Raji (cell line): ENCODE data around the gene SREBF2.

ENCODE experiments used
- POLR2A ChIP-seq: IDR thresholded peaks from 2 replicates; pipeline ENCODE4 v1.6.1; 2011; ENCODE audit warnings: low read depth, low read length, control low read depth; ENCODE audit not compliant: insufficient read depth

SREBF2 gene

DNA sequence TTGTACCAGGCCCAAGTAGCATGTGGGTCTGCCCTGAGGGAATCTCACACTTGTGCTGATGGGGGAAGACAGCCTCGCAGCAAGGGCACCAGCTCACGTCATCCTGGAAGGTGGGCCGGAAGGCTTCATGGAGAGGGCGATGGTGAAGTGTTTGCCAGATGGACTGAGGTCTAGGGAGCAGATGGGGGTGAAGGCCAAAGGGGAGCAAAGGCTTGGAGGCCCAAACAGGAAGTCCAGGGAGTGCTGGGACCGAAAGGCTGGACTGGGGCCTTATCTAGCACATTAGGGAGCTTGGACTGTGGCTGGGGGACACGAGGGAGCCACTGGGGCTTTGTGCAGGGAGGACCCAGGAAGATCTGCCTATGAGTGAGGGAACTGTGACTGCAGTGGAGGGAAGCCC, 94.9 kb downstream of the SREBF2 start:
- peak; percentile 34; the same call in 1 of the 2 replicates for TF ChIP-seq POLR2A

DNA sequence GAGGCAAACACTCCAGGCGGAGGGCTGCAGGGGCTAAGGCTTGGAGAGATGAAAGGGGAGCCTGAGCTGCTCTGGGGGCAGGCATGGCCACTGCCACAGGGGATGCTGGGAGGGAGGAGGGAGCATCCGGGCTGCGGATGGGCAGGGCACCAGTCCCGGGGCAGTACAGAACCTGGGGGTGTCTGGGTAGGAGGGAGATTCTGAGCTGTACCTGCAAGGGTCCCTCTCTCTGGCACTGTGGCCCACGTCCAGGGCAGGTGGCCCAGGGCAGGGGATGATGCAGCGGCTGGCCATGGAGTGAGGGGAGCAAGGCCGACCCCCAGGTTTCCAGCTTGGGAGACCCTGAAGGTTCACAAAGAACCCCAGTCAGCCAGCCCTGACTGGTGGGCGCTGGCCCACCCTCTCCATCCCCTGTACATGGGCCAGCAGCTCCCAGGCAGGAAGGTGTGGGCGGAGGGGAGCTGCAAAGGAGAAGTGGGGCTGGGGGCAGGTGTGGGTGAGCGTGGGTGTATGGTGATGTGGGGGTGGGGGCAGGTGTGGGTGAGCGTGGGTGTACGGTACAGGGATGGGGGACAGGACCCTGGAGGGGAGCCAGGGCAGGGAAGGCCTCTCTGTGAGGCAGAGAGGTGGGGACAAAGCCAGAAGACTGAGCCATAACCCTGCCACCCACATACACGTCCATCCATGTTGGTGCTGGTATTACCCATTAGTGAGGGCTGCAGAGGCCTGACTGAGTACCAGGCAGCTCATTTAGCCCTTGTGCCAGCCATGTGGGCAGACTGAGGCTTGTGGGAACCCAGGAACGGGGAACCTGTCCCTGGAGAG, 95.9 kb downstream of the SREBF2 start:
- TF ChIP-seq POLR2A: peak; percentile 33; the same call in 1 of the 2 replicates

DNA sequence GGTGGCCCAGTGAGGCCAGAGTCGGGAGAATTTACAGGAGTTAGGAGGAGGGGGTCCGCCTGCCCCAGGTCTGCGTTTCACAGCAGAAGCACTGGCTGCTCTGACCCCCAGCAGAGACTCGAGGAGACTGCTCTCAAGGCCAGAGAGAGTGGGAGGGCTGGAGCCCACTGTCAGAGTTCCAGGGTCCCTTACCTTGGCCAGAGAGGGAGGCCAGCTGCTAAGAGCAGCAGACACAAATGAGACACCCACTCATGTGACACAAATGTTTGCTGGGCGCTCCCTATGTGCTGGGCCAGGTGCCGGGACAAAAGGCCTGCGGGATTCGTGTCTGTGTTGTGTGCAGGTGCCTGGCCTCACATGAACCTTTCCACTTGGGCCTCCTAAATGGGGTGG, 96.5 kb downstream of the SREBF2 start:
- no peak for TF ChIP-seq POLR2A

DNA sequence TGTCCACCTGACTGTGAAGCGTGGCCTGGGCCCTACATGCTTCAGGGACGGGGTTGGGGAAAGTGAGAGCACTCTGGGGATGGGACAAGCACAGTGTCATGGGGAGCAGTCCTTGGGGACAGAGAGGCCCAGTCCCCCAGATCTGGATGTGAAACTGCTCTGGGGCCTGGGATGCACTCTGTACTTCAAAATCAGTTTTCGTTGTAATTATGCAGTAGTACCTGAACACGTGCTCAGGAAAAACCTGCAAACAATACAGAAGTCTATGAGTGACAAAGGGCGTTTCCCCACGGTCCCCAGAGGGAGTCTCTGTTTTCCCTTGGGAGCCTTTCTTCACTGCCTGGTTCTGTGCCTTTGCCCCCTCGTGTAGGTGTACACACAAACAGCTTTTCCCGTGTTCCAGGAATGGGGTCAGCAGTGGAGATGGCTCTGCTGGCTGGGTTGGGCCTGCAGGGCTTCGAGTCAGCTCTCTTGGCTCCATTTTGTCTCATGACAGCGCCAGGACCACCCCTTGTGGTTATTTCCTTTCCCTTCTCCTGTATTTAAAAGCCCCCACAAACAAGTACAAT, 98.9 kb downstream of the SREBF2 start:
- peak; percentile 20 for TF ChIP-seq POLR2A

DNA sequence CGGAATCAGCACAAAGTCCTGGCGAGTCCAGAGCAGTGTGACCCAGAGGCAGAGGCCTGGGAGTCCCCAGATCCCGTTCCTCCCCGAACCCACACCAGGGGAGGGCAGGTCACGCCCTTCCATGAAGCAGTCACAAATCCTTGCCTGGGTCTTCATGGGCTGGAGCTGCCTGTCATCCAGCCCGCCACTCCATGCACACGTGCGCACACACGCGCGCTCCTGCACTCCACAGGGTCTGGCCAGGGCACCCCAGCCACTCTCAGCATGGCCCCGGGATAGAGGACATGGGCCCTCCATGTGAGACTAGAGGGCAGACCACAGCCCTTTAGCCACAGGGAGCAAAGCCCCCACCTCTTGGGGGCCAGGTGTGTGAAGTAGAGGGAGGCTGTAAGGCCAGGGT, 99.4 kb downstream of the SREBF2 start:
- peak; percentile 15; the same call in 1 of the 2 replicates for TF ChIP-seq POLR2A

DNA sequence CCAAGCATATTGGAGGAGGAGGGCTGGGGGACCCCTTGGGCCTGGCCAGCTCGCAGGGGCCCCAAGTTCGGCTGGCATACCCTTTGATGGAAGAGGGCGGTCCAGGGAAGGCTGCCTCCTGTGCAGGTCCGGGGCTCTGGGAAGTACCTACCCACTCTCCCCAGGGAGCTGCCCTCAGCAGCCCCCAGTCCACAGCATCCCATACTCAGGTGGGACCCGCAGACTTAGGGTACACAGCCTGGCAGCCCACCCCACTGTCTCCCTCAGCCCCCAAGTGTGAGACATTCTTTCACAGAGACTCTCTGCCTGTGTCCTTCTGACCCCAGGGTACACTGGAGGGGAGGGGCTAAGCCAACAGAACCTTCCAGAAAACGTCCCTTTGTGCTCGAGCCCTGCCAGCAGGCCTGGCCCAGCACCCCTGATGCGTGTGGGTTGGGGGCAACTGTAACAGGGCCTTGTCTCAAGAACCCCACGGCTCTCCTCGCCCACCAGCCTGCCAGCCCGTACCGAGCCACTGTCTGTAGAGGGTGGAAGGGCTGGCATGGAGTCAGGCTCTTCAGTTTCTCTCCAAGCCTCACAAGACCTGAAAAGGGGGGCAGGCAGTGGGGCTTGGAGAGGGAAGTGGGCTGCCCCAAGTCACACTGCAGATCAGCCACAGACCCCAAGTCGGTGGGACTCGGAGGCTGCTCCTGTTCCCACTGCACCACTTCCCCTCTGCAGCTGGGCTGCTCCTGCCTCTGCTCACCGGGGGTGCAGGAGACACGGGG, 100.7 kb downstream of the SREBF2 start:
- 0 out of 2 replicates have a peak, but pooled peaks have one; percentile 3 for TF ChIP-seq POLR2A

DNA sequence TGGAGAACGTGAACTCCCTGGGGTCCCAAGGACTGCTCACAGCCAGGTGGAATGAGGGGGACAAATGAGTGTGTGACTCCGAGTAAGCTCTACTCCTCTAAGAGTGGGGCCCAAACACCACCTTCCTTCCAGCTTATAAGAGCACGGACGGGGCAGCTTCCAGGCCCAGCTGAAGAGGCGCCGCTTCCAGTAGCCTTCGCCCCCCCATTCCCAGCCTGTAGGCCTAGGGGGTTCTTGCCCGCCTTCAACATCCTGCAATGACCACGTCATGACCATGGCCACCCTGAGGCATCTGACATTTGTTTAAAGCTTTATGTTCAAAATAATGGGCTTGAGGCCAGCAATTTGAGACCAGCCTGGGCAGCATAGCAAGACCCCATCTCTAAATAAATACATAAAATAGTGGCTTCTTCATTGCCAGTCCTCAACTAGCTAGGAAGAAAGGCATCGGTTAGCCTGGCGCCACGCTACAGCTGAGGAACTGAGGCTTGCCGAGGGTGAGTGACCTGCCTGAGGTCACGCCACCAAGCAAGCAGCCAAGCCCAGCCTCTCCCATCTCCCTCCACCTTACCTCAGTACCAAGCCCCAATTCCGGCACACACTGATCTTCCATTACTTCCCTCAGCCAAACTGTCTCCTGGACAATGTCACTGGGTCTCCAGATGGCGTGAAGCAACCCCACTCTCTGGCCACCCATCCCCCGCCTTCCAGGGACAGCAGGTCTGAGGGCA, 101.5 kb downstream of the SREBF2 start:
- no peak for TF ChIP-seq POLR2A

DNA sequence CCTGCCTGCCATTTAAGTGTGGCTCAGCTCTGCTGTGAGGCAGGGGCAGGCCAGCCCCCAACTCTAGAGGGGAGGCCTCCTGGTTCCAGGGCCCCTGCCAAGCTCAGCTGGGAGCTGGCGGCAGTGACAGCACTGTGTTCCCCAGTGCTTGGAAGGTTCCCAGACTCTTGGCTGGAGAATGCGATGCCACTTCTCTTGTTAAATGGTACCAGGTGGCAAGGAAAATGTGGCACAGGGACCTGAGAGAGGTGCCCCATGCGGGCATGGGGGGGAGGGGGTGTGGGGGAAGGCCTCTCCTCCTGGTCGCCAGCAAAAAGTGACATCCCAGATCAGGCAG, 102.1 kb downstream of the SREBF2 start:
- TF ChIP-seq POLR2A: peak; percentile 29; the same call in 1 of the 2 replicates

DNA sequence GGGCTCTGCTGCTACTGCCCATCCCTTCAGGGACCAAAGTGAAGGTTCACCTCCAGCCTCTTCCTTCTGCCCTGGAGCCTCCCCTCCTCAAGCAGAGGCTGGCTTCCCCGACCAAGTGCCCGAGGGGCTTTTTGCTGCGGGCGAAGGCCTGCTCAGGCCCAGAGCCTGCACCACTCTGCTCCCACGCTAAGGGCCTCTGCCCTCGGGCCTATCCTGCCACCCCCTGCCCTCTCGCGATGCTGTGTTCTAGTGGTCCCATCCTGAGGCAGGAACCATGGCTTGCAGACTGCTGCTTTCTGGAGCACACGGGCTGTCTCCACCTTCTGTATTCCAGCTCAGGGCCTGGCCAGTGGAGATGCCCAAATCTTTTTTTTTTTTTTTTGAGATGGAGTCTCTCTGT, 102.6 kb downstream of the SREBF2 start:
- no peak for TF ChIP-seq POLR2A

DNA sequence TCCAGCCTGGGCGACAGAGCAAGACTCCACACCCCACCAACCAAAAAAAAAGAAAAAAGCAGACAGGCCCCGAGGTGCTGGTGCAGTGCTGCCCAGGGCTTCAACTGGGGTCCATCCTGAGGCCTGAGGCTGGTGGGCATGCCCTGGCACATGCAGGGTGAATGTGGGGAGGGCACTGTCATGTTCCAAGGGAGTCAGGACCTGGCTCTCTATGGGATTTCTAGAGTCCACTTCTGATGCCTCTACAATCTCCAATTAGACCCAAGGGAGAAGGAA, 103.9 kb downstream of the SREBF2 start:
- peak; percentile 5; the same call in 1 of the 2 replicates for TF ChIP-seq POLR2A

DNA sequence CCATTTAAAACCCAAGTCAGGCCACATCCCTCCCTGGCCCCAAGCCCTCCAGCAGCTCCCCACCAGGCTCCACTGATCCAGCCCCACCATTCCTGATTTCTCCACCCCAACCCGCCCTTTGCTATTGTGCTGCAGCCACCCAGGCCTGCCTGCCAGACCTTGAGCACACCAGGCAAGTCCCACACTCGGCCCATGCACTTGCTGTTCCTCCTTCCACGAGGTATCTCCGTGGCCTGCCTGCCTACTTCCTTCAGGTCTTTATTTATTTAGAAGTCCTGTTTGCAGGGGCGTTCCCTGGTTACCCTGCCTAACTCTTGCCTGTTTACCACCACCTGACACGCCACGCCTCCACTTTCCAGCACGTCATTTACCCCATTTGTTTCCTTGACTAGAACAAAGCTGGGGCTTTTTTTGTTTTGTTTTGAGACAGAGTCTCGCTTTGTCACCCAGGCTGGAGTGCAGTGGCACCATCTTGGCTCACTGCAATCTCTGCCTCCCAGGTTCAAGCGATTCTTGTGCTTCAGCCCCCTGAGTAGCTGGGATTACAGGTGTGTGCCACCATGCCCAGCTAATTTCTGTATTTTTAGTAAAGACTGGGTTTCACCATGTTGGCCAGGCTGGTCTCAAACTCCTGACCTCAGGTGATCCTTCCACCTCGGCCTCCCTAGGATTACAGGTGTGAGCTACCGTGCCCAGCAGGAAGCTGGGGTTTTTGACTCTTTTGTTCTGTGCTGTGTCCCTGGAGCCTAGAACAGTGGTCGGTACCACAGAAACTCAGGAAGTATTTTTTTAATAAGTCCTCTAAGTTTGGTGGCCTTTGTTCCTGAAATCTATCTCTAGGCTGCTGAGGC, 107.3 kb downstream of the SREBF2 start:
- peak; percentile 68 for TF ChIP-seq POLR2A

DNA sequence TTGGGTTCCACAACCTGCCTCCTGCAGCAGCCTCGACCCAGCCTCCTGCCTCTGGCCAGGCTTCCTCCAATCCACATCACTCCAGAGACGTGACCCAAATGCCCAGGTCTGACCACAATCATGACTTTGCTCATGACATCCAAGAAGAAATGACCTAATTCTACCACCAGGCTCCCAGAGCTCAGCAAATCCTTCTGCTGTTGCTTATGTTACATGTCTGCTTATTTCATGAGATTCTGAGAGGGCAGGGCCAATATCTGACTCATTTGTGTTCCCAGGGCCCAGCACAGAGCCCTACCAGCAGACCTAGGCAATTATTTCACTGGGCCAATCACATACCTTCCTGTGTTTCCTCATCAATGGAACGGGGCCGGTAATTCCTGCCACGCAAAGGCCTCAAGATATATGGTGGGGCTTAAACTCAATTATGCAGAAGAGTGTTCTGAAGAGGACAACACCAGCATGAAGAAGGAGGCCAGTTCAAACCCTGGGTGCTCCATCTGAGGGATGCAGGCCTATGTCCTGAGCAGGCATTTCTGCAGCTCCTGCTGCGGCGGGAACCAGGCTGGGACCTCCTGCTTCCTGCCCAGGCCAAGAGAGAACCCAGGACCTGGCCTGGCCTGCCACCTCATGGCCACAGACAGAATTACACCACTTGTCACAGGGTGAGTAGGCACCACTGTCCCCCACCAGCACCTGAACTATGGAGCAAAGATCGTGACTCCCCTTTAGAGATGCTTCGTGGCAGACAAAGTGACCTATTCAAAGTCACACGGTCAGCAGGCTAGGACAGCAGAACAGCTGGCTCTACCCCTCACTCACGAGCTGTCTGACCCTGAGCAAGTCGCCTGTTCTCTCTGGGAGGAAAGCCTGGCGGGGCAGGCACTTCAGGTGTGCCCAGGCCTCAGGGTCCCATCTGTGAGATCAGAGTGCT, 108.2 kb downstream of the SREBF2 start:
- peak; percentile 24; the same call in 1 of the 2 replicates for TF ChIP-seq POLR2A

DNA sequence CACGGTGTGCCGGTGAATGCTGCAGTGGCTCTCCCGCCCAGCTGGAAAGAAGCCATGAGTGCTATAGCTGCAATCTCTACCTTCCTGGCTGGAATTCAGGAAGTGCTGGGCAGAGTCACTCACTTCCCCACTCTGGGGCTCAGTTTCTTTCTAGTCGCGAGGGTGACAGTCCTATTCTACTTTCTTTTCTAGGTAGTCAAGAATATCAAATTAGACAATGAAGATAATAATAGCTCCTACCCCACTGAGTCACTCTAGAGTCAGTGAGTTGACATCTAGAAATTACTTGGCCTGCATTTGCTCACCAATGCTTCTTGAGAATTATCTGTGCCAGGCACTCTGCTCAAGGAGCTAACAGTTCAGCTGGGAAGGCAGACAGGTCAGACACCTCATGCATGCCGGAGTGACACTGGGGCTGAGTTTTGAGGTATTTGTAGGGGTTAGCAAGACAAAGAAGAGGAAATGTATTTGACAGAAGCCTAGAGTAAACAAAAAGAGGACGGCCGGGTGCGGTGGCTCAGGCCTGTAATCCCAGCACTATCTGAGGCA, 110.8 kb downstream of the SREBF2 start:
- no peak for TF ChIP-seq POLR2A
